ENCODE results near the gene USP32. TPM values are rescaled to one million over a fixed set of nuclear protein-coding genes. Genes with fewer than 3 reads are reported as not detected.
"Not testable (repeated sequence)": the region's sequence is repeated elsewhere in the genome, so short reads cannot be mapped to it uniquely, and the experiment has no call there.

The USP32 gene
- total RNA-seq, 1 experiment from 2014 or later, result 24.7 TPM

DNA sequence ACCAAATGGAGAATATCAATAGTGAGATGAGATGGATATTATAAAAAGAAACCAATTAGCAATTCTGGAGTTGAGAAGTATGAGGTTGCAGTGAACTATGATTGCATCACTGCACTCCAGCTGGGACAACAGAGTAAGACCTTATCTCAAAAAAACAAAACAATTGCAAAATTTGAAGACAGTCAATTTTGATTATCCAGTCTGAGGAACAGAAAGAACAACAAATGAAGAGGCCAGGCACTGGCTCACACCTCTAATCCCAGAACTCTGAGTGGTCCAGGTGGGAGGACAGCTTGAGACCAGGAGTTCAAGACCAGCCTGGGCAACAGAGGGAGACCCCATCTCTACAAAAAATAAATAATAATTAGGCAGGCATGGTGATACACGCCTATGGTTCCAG is 35.0 kb downstream of the USP32 start:
- no peak overlapping the region for H3K4me3 ChIP-seq

DNA sequence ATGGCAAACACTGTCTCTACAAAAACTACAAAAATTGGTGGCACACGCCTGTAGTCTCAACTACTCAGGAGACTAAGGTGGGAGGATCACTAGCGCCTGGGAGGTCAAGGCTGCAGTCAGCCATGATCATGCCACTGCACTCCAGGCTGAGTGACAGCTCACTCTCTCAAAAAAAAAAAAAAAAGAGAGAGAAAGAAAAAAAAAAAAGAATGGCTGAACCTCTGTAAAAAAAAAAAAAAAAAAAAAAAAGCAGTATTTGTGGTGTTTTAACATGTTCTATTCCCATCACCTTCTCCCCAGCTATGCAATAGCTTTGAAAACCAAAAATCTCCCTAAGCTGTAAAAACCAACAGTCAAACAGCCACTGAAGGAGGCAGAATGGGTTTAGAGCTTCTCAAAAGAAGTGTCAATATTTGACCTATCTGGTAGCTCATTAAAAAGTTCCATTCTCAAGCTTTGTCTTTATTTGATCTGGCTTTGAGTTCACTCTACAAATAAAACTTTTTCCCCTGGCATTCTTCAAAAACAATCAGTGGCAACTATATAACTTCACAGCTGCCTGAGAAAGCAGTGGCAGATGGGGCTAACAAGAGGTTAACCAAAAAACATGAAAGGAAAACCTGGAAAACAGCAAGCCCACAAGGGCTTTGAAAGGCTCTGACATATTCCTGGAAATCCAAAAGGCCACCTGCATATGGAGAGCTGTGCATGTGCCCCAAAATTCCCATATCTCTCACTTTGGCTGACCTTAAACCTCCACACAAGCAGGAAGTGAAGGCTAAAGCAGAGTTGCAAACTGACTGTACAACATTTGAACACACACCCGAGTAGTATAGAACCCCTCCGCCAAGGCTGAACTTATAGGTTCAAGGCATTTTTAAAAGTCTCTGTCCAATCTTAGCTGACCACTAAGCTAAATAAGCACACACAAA is 36.0 kb downstream of the USP32 start:
- H3K9me3 ChIP-seq, result no peaks in the 10 kb centered on the region
- H3K4me3 ChIP-seq, result no peak overlapping the region
- DNase-seq, result no peak
- no peaks in the 10 kb centered on the region for H3K27me3 ChIP-seq
- no peaks in the 10 kb centered on the region for H3K36me3 ChIP-seq

More for the DNA sequence above, 35.0 kb downstream of the USP32 start:
- Histone ChIP-seq H3K36me3 (no peaks in the 10 kb centered on the region), H3K9me3 (no peaks in the 10 kb centered on the region), H3K27me3 (no peaks in the 10 kb centered on the region)
- no peak for DNase-seq

DNA sequence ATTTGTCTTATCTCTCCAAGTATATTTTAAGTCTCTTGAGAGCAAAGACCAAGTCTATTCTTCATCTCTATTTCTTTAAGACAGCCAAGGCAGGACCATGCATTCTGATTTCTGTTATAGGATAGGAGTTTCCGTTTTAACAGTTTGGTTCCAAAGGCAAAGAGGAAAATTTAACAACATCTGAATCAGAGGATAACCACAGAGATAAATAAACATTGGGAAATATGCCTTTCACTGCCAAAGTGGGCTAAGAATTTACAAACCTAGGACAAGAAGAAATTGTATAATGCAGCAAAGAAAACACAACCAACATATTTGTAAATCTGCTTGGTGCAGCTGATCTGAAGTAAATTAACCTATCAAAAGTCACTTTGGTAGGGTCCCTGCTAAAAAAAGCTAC is 37.7 kb downstream of the USP32 start:
- H3K9me3 ChIP-seq, result no peaks in the 10 kb centered on the region
- H3K36me3 ChIP-seq, result no peaks in the 10 kb centered on the region
- no peak overlapping the region for H3K4me3 ChIP-seq
- DNase-seq, result no peak
- no peaks in the 10 kb centered on the region for H3K27me3 ChIP-seq

GRCh38 chr17:60353773-60354172 is 38.2 kb downstream of the USP32 start:
- Histone ChIP-seq H3K9me3 (no peaks in the 10 kb centered on the region), H3K4me3 (no peak overlapping the region)
- DNase-seq, result no peak

GRCh38 chr17:60352569-60352968 is 39.4 kb downstream of the USP32 start:
- DNase-seq, result no peak
- no peak overlapping the region for H3K4me3 ChIP-seq
- no peaks in the 10 kb centered on the region for H3K36me3 ChIP-seq
- H3K9me3 ChIP-seq, result no peaks in the 10 kb centered on the region
- H3K27me3 ChIP-seq, result no peaks in the 10 kb centered on the region

More at GRCh38 chr17:60353773-60354172, 38.2 kb downstream of the USP32 start:
- Histone ChIP-seq H3K36me3 (no peaks in the 10 kb centered on the region), H3K27me3 (no peaks in the 10 kb centered on the region)

GRCh38 chr17:60352071-60352470 is 39.9 kb downstream of the USP32 start:
- Histone ChIP-seq H3K36me3 (no peaks in the 10 kb centered on the region), H3K4me3 (no peak overlapping the region), H3K9me3 (no peaks in the 10 kb centered on the region), H3K27me3 (no peaks in the 10 kb centered on the region)
- DNase-seq, result no peak

DNA sequence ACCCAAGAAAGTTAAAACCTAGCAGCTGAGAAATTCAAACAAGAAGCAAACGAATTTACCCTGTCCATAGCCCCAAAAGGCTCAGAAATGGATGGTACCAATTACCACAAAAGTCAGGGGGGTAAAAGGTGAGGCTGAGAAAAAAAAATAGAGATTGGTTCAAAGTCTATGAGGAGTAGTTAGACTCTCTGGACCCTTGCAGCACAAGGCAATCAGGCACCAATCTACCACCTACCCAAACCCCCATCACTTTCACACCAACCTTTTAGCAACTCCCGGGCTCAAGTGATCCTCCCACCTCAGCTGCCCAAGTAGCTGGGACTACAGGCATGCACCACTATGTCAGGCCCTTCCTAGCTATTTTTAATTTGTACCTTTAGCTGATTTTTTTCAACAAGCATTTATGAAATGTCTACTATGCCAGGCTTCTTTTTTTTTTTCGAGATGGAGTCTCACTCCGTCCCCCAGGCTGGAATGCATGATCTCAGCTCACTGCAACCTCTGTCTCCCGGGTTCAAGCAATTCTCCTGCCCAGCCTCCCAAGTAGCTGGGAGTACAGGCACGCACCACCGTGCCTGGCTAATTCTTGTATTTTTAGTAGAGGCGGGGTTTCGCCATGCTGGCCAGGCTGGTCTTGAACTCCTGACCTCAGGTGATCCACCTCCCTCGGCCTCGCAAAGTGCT is 40.8 kb downstream of the USP32 start:
- Histone ChIP-seq H3K27me3 (no peaks in the 10 kb centered on the region), H3K4me3 (no peak overlapping the region), H3K36me3 (no peaks in the 10 kb centered on the region), H3K9me3 (no peaks in the 10 kb centered on the region)
- no peak for DNase-seq

DNA sequence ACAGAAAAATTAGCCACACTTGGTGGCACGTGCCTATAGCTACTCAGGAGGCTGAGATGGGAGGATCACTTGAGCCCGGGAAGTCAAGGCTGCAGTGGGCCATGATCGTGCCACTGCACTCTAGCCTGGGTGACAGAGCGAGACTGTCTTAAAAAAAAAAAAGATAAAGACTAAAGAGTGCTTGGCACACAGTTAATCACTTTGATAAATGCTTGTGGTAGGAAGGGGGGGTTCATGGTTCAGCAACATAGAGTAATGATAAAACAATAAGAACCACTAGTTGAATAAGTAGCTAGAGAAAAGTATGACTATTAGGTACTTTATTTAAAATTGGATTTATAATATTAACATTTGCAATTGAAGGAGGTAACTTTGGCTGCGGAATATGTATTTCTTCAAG is 43.3 kb downstream of the USP32 start:
- Histone ChIP-seq H3K4me3 (no peak overlapping the region), H3K27me3 (no peaks in the 10 kb centered on the region), H3K36me3 (peaks cover 13% of the 10 kb centered on the region), H3K9me3 (no peaks in the 10 kb centered on the region)
- DNase-seq, result no peak

- Histone ChIP-seq H3K36me3 (peaks cover 40% of the 10 kb centered on the region), H3K4me3 (no peak overlapping the region), H3K27me3 (no peaks in the 10 kb centered on the region), H3K9me3 (no peaks in the 10 kb centered on the region; the same call in none of the 2 replicates)
- no peak for DNase-seq
Measured at GRCh38 chr17:60345233-60345632, 46.7 kb downstream of the USP32 start.

- not testable (repeated sequence) for H3K4me3 ChIP-seq, H3K27me3 ChIP-seq, DNase-seq, H3K9me3 ChIP-seq
- H3K36me3 ChIP-seq, result peaks cover 43% of the 10 kb centered on the region
Measured at GRCh38 chr17:60342492-60342891, 49.4 kb downstream of the USP32 start.

GRCh38 chr17:60335289-60335688 is 56.6 kb downstream of the USP32 start:
- H3K36me3 ChIP-seq, result peaks cover 3% of the 10 kb centered on the region
- H3K27me3 ChIP-seq, result no peaks in the 10 kb centered on the region
- H3K9me3 ChIP-seq, result no peaks in the 10 kb centered on the region
- no peak overlapping the region for H3K4me3 ChIP-seq
- no peak for DNase-seq

GRCh38 chr17:60333628-60334031 is 58.3 kb downstream of the USP32 start:
- no peak for DNase-seq
- H3K36me3 ChIP-seq, result peaks cover 6% of the 10 kb centered on the region
- no peaks in the 10 kb centered on the region for H3K27me3 ChIP-seq
- H3K9me3 ChIP-seq, result no peaks in the 10 kb centered on the region
- no peak overlapping the region for H3K4me3 ChIP-seq

DNA sequence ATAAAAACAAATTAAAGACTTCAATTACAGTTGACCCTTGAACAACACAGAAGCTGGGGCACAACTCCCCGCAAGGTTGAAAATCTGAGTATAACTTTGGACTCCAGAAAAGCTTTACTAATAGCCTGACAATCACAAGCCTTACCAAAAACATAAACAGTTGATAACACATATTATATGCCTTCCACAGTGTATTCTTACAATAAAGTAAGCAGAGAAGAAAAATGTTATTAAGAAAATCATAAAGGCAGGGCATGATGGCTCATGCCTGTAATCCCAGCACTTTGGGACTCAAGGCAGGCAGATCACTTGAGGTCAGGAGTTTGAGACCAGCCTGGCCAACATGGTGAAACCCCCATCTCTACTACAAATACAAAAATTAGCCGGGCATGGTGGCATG is 58.9 kb downstream of the USP32 start:
- H3K4me3 ChIP-seq, H3K36me3 ChIP-seq, DNase-seq, H3K27me3 ChIP-seq, H3K9me3 ChIP-seq: not testable (repeated sequence)

DNA sequence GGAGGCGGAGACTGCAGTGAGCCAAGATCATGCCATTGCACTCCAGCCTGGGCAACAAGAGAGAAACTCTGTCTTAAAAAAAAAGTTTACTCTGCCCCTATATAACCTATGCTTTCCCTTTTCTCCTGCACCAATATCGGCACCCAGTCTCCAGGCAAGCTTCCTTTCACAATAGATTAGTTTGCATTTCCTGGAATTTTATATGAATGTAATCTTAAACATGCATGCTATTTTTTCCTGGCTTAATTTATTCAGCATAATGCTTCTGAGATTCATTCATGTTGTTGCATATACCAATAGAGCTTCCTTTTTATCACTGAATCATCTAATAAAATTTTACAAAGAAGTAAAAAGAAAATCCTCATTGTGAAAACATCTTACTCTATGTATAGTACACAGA is 59.4 kb downstream of the USP32 start:
- Histone ChIP-seq H3K27me3 (no peaks in the 10 kb centered on the region), H3K36me3 (peaks cover 4% of the 10 kb centered on the region), H3K9me3 (no peaks in the 10 kb centered on the region), H3K4me3 (no peak overlapping the region)
- no peak for DNase-seq

- no peak for DNase-seq
- H3K36me3 ChIP-seq, result peaks cover 3% of the 10 kb centered on the region
Measured at GRCh38 chr17:60330731-60331130, 61.2 kb downstream of the USP32 start.

GRCh38 chr17:60328679-60329078 is 63.3 kb downstream of the USP32 start:
- Histone ChIP-seq H3K27me3 (no peaks in the 10 kb centered on the region), H3K4me3 (no peak overlapping the region), H3K36me3 (peaks cover 3% of the 10 kb centered on the region), H3K9me3 (no peaks in the 10 kb centered on the region)
- no peak for DNase-seq

More at GRCh38 chr17:60330731-60331130, 61.2 kb downstream of the USP32 start:
- Histone ChIP-seq H3K9me3 (no peaks in the 10 kb centered on the region), H3K27me3 (no peaks in the 10 kb centered on the region), H3K4me3 (no peak overlapping the region)

DNA sequence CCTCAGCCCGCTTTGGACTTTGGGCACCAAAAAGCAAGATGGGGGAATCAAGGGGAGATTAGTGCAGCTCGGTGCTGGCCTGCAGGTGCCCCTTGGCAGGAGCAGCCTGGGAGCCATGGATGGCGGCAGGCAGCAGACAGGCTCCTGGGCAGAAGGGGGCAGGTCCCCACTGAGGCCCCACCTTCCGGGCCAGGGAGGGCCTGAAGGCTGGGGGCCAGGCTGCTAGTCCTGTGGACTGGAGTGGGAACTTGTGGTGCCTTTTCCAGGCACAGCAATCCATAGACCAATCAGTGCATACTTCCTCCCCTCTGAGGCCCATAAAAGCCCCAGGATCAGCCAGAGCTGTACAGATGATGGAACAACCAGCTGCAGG is 64.0 kb downstream of the USP32 start:
- no peak overlapping the region for H3K4me3 ChIP-seq
- H3K9me3 ChIP-seq, result no peaks in the 10 kb centered on the region
- DNase-seq, result no peak
- peaks cover 3% of the 10 kb centered on the region for H3K36me3 ChIP-seq
- no peaks in the 10 kb centered on the region for H3K27me3 ChIP-seq

Measured in MG63 (cell line).